Left renal pelvis (tissue), 4 donors: Measurements from ENCODE around the gene NOC4L. TPM values are rescaled to one million over a fixed set of nuclear protein-coding genes. Genes with fewer than 3 reads are reported as not detected.

ENCODE experiments used
- DNase-seq, 4 donors: peaks; one replicate each; pipeline ENCODE4 v3.0.0-alpha.2; 2013; ENCODE audit warnings: low read depth in 4 of 4, low spot score in 3 of 4
- polyA plus RNA-seq, 4 donors: library from polyadenylated mRNA; unstranded; fragments of 120-200 nt; gene quantifications; one replicate each; pipeline ENCODE4 v1.2.1, GENCODE V29; 2013; ENCODE audit not compliant: insufficient read length in 4 of 4

The NOC4L gene
- polyA plus RNA-seq, 4 donors, result 11.0 to 20.5 (median 12.6) TPM

DNA sequence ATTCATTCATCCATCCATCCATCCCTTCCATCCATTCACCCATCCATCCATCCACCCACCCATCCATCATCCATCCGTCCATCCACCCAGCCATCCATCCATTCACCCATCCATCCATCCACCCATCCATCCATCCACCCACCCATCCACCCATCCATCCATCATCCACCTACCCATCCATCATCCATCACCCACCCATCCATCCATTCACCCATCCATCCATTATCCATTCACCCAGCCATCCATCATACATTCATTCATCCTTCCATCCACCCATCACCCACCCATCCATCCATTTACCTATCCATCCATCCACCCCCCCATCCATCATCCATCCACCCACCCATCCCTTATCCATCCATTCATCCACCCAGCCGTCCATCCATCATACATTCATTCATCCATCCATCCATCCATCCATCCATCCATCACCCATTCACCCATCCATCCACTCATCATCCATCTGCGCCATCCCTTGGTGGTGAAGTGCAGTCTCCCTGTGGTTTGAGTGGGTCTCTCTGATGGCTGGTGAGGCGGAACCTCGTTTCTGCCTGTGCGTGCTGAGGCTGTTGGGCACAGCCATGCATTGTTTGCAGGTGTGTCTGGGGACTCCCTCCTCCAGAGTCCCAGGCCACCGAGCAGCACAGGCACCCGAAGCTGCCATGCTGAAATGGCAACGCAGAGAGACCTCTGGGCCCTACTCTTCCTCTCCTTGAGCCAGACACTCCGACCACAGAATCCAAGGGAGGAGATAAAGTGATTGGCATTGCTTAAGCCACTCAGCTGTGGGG, 22.7 kb downstream of the NOC4L start:
- DNase-seq, result no peak

GRCh38 chr12:132167611-132168310, 23.5 kb downstream of the NOC4L start:
- no peak for DNase-seq

- DNase-seq, result no peak
Measured at GRCh38 chr12:132168311-132169031, 24.2 kb downstream of the NOC4L start.

GRCh38 chr12:132169376-132169775, 25.1 kb downstream of the NOC4L start:
- DNase-seq, result no peak

DNA sequence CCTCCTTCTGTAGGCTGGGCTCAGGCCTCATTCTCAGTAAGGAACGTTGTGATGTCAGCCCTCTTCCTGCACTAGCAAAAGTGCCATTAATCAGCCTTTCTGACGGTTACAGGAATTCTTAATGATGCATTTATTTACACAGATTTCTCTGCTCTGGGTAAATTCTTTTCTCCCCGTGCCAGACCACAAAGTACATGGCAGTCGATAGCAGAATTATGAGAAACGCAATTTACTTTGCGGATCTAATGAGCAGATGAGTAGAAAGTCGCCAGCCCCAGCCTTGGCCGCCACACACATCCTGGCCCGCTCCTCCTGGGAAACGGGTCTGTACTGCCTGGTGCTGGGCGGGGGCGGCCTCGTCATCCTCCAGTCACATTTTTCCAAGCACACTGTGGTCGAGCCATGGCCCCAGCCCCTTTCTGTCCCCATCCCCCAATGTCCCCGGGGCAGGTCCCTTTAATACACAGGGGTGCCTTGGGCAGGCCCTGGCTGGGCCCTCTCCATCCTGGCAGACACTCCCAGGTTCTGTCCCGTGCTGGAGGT, 25.9 kb downstream of the NOC4L start:
- DNase-seq, result no peak

GRCh38 chr12:132170637-132171292, 26.5 kb downstream of the NOC4L start:
- no peak for DNase-seq

GRCh38 chr12:132171293-132171967, 27.2 kb downstream of the NOC4L start:
- DNase-seq, result no peak

DNA sequence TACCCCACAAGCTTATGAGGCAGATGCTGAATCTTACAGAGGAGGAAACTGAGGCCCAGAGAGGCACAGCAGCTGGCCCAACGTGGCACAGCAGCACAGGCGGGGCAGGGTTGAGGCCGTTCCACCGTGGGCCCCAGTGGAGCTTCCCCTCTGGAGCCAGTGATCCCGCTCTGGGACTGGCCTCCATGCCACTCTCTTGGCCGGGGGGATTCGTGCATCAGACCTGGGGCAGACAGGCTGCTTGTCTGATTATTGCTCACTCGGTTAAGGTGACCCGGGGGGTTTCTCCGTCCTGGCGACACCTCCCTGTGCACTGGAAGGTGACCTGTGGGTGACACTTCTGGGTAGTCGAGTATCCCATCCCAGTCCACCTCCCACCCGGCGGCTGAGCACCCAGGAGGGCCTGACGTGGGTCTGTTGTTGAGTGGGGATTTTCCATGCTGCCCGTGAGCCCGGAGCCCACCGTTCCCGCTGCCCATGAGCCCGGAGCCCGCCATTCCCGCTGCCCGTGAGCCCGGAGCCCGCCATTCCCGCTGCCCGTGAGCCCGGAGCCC, 27.8 kb downstream of the NOC4L start:
- DNase-seq, result no peak

DNA sequence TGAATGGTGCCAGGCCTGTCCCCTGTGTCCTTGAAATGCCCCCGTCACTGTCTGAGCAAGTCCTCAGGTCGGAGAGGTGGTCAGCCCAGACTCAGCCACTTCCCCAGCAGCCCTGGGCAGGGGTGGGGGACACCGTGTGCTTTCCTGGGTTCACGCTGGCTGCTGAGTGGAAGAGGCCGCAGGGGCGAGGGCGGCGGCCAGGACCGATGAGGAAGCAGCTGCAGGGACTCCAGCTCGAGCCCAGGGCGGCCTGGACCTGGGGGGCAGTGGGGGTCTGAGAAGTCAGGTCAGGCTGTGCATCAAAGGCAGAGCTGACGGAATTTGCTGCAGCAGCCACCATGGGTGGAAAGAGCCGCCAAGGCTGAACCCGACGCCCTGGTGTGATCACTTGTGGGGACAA, 28.4 kb downstream of the NOC4L start:
- DNase-seq, result no peak

DNA sequence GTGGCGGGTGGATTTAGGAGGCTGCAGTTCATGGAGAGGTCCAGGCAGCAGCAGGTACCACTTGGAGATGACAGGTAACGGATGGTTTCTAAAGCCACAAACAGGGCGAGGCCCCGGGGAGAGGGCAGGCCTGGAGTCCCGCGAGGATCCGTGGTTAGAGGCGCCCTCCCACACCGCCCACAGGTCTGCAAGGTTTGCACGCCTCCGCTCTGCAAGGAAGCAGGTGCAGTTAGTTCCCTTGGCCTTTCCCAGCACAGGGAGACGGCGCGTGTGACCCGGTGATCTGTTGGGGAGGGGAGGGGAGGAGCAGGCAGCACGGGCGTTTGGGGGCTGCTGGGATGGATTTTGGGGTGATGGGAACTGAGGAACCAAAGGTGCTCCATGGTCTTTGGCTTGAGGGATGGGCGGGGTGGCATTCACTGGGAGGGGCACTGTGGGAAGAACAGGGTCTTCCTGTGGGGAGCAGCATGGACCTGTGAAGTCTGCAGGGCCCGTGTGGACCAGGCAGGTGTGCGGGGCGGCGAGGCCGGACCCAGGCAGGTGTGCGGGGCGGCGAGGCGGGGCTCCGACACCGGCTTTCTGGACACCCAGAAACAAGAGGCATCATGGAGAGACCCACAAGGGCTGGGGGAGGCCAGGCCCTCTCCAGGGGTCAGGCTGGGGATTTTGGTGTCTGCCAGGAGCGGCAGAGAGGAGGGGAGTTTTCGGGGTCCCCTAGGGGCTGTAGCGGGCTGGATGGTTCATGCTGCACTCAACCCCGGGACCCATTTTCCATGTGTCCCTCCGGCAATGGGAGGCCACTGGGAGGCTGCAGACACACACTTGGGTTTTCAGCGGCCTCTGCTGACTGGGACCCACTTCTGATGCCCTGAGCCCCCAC, 29.1 kb downstream of the NOC4L start:
- no peak for DNase-seq

DNA sequence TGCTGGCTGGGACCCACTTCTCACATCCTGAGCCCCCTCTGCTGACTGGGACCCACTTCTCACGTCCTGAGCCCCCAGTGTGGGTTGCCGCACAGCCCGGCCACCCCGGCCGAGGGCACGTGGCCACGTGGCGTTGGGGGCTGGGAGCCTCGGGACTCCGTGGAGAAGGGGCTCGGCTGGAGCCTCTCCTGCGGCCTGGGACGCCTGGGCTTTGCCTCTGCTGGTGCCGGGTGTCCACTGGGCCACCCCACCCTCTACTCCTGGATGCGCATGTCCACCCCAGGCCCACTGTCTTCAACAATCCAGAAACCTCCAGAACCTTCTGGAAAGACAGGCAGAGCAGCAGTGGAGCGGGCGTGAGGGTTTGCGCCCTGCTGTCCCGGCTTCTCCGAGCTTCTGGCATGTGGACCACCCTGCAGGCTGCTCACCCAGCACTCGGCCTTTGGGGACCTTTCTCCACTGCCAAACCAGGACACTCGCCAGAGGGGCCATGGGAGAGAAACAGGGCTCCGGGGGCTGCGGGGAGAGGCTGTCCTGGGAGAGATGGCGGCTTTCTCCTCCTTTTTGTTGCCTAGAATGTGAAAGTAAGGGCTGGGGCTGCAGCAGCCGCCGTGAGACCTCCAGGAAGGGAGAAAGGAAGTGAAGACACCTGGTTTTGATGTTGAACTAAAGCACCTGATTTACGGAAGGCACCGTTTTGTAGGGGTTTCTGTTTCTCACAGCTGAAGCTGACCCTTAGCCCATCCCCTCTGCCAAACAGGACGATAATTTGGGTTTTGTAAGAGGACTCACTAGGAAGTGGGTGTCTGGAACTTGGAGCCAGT, 30.0 kb downstream of the NOC4L start:
- no peak for DNase-seq

- DNase-seq, result no peak
Measured at GRCh38 chr12:132174839-132175490, 30.7 kb downstream of the NOC4L start.

GRCh38 chr12:132175496-132176384, 31.5 kb downstream of the NOC4L start:
- no peak for DNase-seq

GRCh38 chr12:132176385-132176919, 32.2 kb downstream of the NOC4L start:
- no peak for DNase-seq

- no peak for DNase-seq
Measured at GRCh38 chr12:132176920-132177551, 32.8 kb downstream of the NOC4L start.

GRCh38 chr12:132178316-132178715, 34.1 kb downstream of the NOC4L start:
- DNase-seq, result no peak
